Smooth muscle cell (in vitro differentiated cells): ENCODE data around the gene SELENOO. TPM values are rescaled to one million over a fixed set of nuclear protein-coding genes. Genes with fewer than 3 reads are reported as not detected.
A peak's percentile ranks its signal among the peaks of the same experiment; 100 is the strongest.

ENCODE experiments used
- DNase-seq: peaks from one replicate; lab custom pipeline; 2025; ENCODE audit not compliant: unreplicated experiment; lab: John Stamatoyannopoulos, UW
- H2AFZ ChIP-seq: fragments of 200-600 bp; sonication (generic); 2 replicates; pipeline ENCODE4 v1.6.0; 2016; ENCODE audit warnings: antibody characterized with exemption, low read depth, mild to moderate bottlenecking
- H3F3A ChIP-seq: fragments of 200-600 bp; sonication (generic); 2 replicates; pipeline ENCODE4 v1.6.0; 2017; ENCODE audit warnings: antibody characterized with exemption, low read depth
- H3K27ac ChIP-seq: fragments of 200-600 bp; sonication (generic); 2 replicates; pipeline ENCODE4 v1.5.1; 2016; ENCODE audit warnings: low read depth, mild to moderate bottlenecking
- H3K27me3 ChIP-seq: fragments of 200-600 bp; sonication (generic); 2 replicates; pipeline ENCODE4 v1.6.1; 2016; ENCODE audit warnings: low read depth, mild to moderate bottlenecking
- H3K36me3 ChIP-seq: fragments of 200-600 bp; sonication (generic); 2 replicates; pipeline ENCODE4 v1.5.1; 2016; ENCODE audit warnings: low read depth
- H3K4me1 ChIP-seq: fragments of 200-600 bp; sonication (generic); 2 replicates; pipeline ENCODE4 v1.5.1; 2016; ENCODE audit warnings: low read depth
- H3K4me2 ChIP-seq: fragments of 200-600 bp; sonication (generic); 2 replicates; pipeline ENCODE4 v1.6.0; 2016; ENCODE audit warnings: mild to moderate bottlenecking
- H3K4me3 ChIP-seq: fragments of 200-600 bp; sonication (generic); 2 replicates; pipeline ENCODE4 v1.5.1; 2016; ENCODE audit warnings: mild to moderate bottlenecking
- H3K79me2 ChIP-seq: fragments of 200-600 bp; sonication (generic); 2 replicates; pipeline ENCODE4 v1.6.0; 2016; ENCODE audit warnings: low read depth, mild to moderate bottlenecking
- H3K9ac ChIP-seq: fragments of 200-600 bp; sonication (generic); 2 replicates; pipeline ENCODE4 v1.6.0; 2016; ENCODE audit warnings: low read depth
- H3K9me3 ChIP-seq: fragments of 200-600 bp; sonication (generic); replicated peaks from 2 replicates; pipeline ENCODE4 v1.5.1; 2016; ENCODE audit warnings: low read depth
- H4K20me1 ChIP-seq: fragments of 200-600 bp; sonication (generic); 2 replicates; pipeline ENCODE4 v1.6.0; 2016; ENCODE audit warnings: low read depth
- CTCF ChIP-seq: fragments of 200-600 bp; sonication (generic); IDR thresholded peaks from 2 replicates; pipeline ENCODE4 v1.5.1; 2017; ENCODE audit warnings: borderline replicate concordance, mild to moderate bottlenecking, antibody characterized with exemption; ENCODE audit not compliant: insufficient read depth, poor library complexity, severe bottlenecking
- WGBS: methylation state at CpG from one replicate; pipeline ENCODE4 v1.1.7; 2016; ENCODE audit warnings: low lambda C conversion rate; 5-methylcytosine and 5-hydroxymethylcytosine counted together
- polyA plus RNA-seq: library from polyadenylated mRNA; unstranded; fragments of >200 nt; fragmentation: Nextera tagmentation; extraction: Ambion mirVana; gene quantifications from 2 replicates; pipeline ENCODE4 v1.2.1, GENCODE V29; 2016
- total RNA-seq: library from RNA; depleted of rRNA; stranded (reverse); fragments of >200 nt; gene quantifications from 2 replicates; pipeline ENCODE4 v1.2.3, GENCODE V29; 2014

SELENOO gene
- total and polyA plus RNA-seq, 2 experiments from 2014 or later: 9.0 to 21.3 TPM

GRCh38 chr22:50170453-50171318, 30.1 kb upstream of the SELENOO start, which contains the start of gene PANX2:
TSS of gene PANX2 (plus strand) at chr22:50170731. CDS start at chr22:50170731, 0 bp downstream.
- Histone ChIP-seq H3K27ac (no peak within 1 kb of the TSS), H3F3A (no peaks in the 10 kb centered on the region), H3K27me3 (no peaks in the 10 kb centered on the region), H3K36me3 (no peaks in the 10 kb centered on the region), H4K20me1 (no peaks in the 10 kb centered on the region), H3K4me2 (peak within 1 kb of the TSS; percentile 93), H3K9ac (no peak within 1 kb of the TSS), H3K4me1 (no peaks in the 10 kb centered on the region), H3K9me3 (no peaks in the 10 kb centered on the region), H3K79me2 (no peaks in the 10 kb centered on the region), H3K4me3 (peak within 1 kb of the TSS; percentile 57), H2AFZ (peak within 1 kb of the TSS; percentile 54)
- 14% methylated on average over 44 of the region's 105 CpGs for WGBS
- DNase-seq: no peak
- no peak for TF ChIP-seq CTCF

- Histone ChIP-seq H3F3A (no peaks in the 10 kb centered on the region), H3K27me3 (no peaks in the 10 kb centered on the region), H3K9ac (no peak overlapping the region), H3K79me2 (no peaks in the 10 kb centered on the region), H4K20me1 (no peaks in the 10 kb centered on the region), H2AFZ (no peak overlapping the region), H3K9me3 (no peaks in the 10 kb centered on the region), H3K27ac (no peak overlapping the region), H3K4me1 (no peaks in the 10 kb centered on the region), H3K4me3 (peak overlapping the region; percentile 57), H3K36me3 (no peaks in the 10 kb centered on the region), H3K4me2 (peak overlapping the region; percentile 93)
- no peak for TF ChIP-seq CTCF
- 69% methylated on average over 15 of the region's 15 CpGs for WGBS
- no peak for DNase-seq
These were observed 29.4 kb upstream of the SELENOO start for GRCh38 chr22:50171319-50171964.

GRCh38 chr22:50171965-50172421, 28.8 kb upstream of the SELENOO start:
- Histone ChIP-seq H2AFZ (no peak overlapping the region), H3K9ac (no peak overlapping the region), H3K27ac (no peak overlapping the region), H3K4me1 (no peaks in the 10 kb centered on the region), H3K4me2 (peak overlapping the region; percentile 93), H3F3A (no peaks in the 10 kb centered on the region), H3K4me3 (no peak overlapping the region), H3K27me3 (no peaks in the 10 kb centered on the region), H3K79me2 (no peaks in the 10 kb centered on the region), H4K20me1 (no peaks in the 10 kb centered on the region), H3K9me3 (no peaks in the 10 kb centered on the region), H3K36me3 (no peaks in the 10 kb centered on the region)
- WGBS: 81% methylated on average over 13 of the region's 13 CpGs
- TF ChIP-seq CTCF: no peak
- no peak for DNase-seq
